GM23338 (cell line): Measurements from ENCODE around the gene CD47. TPM values are rescaled to one million over a fixed set of nuclear protein-coding genes. Genes with fewer than 3 reads are reported as not detected.

ENCODE experiments used
- CREB1 ChIP-seq: fragments of 250-450 bp; sonication (Bioruptor Pico); IDR thresholded peaks from 2 replicates; pipeline ENCODE4 v1.5.0; 2020; ENCODE audit warnings: low read depth, mild to moderate bottlenecking, moderate library complexity
- EZH2 ChIP-seq: fragments of 200-600 bp; sonication (generic); IDR thresholded peaks from one replicate; pipeline ENCODE4 v1.8.0; 2017; ENCODE audit warnings: antibody characterized with exemption, mild to moderate bottlenecking, low read depth; ENCODE audit not compliant: unreplicated experiment
- EZH2phosphoT487 ChIP-seq: fragments of 200-600 bp; sonication (generic); IDR thresholded peaks from one replicate; pipeline ENCODE4 v1.8.1; 2018; ENCODE audit warnings: antibody characterized with exemption; ENCODE audit not compliant: unreplicated experiment
- NANOG ChIP-seq: IDR thresholded peaks from 2 replicates; pipeline ENCODE4 v1.6.1; 2016; ENCODE audit warnings: antibody characterized with exemption, borderline replicate concordance
- POLR2AphosphoS5 ChIP-seq: IDR thresholded peaks from 2 replicates; pipeline ENCODE4 v1.6.1; 2016; ENCODE audit warnings: antibody characterized with exemption, low read depth
- polyA plus RNA-seq: library from polyadenylated mRNA; unstranded; fragments of >200 nt; fragmentation: Nextera tagmentation; extraction: Ambion mirVana; gene quantifications from 2 replicates; pipeline ENCODE4 v1.2.1, GENCODE V29; 2016
- total RNA-seq: library from RNA; depleted of rRNA; stranded (reverse); fragments of >200 nt; shearing (Covaris generic); gene quantifications from 2 replicates; pipeline ENCODE4 v1.2.3, GENCODE V29; 2014
- TF ChIP-seq, protein P1 (sequence below): fragments of 250-450 bp; sonication (Bioruptor Pico); IDR thresholded peaks from 2 replicates; pipeline ENCODE4 v1.5.0; 2020; ENCODE audit warnings: mild to moderate bottlenecking, moderate library complexity
- TF ChIP-seq, protein P2 (sequence below): IDR thresholded peaks from one replicate; pipeline ENCODE4 v1.6.1; 2018; ENCODE audit warnings: antibody characterized with exemption; ENCODE audit not compliant: unreplicated experiment
- TF ChIP-seq, protein P3 (sequence below): IDR thresholded peaks from 2 replicates; pipeline ENCODE4 v1.6.1; 2016; ENCODE audit warnings: antibody characterized with exemption

CD47 gene
- total and polyA plus RNA-seq, 2 experiments from 2014 or later = 22.1 to 26.9 TPM

DNA sequence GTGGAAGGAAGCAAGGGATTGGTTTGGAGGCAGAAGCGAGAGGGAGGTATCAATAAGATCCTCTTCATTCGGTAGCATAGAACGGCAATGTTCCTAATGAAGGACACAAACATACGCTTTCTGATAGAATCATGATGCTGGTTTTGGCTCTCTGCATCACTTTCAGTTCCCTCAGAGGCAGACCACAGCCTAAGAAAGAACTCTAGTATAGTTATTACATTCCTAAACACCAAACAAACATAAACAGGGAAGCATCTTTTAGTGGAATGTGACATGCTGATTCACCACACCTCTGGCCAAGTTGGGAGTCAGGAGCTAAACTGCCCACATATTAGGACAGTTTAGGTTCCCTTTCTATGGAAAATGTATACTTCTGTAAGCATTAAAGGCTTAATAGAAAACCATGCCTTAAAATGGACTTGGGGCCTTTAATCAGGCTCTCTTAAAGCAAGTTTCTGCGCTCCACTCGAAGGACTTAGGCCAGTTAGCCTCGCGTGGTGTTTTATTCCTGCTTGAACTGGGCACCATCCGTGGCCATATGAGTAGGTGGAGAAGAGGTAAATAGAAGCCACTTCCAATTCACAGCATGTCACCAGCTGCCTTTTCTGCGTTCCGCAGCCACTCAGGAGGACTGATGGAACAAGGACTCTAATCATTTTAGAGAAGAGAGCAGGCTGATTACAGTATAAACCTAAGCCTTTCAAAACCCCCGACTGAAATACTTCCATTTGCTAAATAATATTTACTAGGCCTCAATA lies 53.7 kb downstream of the CD47 start (continued):
- TF ChIP-seq, protein P1, sequence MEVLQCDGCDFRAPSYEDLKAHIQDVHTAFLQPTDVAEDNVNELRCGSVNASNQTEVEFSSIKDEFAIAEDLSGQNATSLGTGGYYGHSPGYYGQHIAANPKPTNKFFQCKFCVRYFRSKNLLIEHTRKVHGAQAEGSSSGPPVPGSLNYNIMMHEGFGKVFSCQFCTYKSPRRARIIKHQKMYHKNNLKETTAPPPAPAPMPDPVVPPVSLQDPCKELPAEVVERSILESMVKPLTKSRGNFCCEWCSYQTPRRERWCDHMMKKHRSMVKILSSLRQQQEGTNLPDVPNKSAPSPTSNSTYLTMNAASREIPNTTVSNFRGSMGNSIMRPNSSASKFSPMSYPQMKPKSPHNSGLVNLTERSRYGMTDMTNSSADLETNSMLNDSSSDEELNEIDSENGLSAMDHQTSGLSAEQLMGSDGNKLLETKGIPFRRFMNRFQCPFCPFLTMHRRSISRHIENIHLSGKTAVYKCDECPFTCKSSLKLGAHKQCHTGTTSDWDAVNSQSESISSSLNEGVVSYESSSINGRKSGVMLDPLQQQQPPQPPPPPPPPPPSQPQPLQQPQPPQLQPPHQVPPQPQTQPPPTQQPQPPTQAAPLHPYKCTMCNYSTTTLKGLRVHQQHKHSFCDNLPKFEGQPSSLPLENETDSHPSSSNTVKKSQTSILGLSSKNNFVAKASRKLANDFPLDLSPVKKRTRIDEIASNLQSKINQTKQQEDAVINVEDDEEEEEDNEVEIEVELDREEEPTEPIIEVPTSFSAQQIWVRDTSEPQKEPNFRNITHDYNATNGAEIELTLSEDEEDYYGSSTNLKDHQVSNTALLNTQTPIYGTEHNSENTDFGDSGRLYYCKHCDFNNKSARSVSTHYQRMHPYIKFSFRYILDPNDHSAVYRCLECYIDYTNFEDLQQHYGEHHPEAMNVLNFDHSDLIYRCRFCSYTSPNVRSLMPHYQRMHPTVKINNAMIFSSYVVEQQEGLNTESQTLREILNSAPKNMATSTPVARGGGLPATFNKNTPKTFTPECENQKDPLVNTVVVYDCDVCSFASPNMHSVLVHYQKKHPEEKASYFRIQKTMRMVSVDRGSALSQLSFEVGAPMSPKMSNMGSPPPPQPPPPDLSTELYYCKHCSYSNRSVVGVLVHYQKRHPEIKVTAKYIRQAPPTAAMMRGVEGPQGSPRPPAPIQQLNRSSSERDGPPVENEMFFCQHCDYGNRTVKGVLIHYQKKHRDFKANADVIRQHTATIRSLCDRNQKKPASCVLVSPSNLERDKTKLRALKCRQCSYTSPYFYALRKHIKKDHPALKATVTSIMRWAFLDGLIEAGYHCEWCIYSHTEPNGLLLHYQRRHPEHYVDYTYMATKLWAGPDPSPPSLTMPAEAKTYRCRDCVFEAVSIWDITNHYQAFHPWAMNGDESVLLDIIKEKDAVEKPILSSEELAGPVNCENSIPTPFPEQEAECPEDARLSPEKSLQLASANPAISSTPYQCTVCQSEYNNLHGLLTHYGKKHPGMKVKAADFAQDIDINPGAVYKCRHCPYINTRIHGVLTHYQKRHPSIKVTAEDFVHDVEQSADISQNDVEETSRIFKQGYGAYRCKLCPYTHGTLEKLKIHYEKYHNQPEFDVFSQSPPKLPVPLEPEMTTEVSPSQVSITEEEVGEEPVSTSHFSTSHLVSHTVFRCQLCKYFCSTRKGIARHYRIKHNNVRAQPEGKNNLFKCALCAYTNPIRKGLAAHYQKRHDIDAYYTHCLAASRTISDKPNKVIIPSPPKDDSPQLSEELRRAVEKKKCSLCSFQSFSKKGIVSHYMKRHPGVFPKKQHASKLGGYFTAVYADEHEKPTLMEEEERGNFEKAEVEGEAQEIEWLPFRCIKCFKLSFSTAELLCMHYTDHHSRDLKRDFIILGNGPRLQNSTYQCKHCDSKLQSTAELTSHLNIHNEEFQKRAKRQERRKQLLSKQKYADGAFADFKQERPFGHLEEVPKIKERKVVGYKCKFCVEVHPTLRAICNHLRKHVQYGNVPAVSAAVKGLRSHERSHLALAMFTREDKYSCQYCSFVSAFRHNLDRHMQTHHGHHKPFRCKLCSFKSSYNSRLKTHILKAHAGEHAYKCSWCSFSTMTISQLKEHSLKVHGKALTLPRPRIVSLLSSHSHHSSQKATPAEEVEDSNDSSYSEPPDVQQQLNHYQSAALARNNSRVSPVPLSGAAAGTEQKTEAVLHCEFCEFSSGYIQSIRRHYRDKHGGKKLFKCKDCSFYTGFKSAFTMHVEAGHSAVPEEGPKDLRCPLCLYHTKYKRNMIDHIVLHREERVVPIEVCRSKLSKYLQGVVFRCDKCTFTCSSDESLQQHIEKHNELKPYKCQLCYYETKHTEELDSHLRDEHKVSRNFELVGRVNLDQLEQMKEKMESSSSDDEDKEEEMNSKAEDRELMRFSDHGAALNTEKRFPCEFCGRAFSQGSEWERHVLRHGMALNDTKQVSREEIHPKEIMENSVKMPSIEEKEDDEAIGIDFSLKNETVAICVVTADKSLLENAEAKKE = no peak
- TF ChIP-seq, protein P2, sequence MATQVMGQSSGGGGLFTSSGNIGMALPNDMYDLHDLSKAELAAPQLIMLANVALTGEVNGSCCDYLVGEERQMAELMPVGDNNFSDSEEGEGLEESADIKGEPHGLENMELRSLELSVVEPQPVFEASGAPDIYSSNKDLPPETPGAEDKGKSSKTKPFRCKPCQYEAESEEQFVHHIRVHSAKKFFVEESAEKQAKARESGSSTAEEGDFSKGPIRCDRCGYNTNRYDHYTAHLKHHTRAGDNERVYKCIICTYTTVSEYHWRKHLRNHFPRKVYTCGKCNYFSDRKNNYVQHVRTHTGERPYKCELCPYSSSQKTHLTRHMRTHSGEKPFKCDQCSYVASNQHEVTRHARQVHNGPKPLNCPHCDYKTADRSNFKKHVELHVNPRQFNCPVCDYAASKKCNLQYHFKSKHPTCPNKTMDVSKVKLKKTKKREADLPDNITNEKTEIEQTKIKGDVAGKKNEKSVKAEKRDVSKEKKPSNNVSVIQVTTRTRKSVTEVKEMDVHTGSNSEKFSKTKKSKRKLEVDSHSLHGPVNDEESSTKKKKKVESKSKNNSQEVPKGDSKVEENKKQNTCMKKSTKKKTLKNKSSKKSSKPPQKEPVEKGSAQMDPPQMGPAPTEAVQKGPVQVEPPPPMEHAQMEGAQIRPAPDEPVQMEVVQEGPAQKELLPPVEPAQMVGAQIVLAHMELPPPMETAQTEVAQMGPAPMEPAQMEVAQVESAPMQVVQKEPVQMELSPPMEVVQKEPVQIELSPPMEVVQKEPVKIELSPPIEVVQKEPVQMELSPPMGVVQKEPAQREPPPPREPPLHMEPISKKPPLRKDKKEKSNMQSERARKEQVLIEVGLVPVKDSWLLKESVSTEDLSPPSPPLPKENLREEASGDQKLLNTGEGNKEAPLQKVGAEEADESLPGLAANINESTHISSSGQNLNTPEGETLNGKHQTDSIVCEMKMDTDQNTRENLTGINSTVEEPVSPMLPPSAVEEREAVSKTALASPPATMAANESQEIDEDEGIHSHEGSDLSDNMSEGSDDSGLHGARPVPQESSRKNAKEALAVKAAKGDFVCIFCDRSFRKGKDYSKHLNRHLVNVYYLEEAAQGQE = no peak
- TF ChIP-seq EZH2phosphoT487 = no peak
- no peak for TF ChIP-seq NANOG
- TF ChIP-seq POLR2AphosphoS5 = no peak
- TF ChIP-seq, protein P3, sequence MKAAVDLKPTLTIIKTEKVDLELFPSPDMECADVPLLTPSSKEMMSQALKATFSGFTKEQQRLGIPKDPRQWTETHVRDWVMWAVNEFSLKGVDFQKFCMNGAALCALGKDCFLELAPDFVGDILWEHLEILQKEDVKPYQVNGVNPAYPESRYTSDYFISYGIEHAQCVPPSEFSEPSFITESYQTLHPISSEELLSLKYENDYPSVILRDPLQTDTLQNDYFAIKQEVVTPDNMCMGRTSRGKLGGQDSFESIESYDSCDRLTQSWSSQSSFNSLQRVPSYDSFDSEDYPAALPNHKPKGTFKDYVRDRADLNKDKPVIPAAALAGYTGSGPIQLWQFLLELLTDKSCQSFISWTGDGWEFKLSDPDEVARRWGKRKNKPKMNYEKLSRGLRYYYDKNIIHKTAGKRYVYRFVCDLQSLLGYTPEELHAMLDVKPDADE = no peak
- no peak for TF ChIP-seq CREB1 (CRISPR knock-in tag)
- TF ChIP-seq EZH2 = no peak
